Measurements from ENCODE around the gene ARID3A. TPM values are rescaled to one million over a fixed set of nuclear protein-coding genes. Genes with fewer than 3 reads are reported as not detected.

ARID3A gene
- total and polyA plus RNA-seq, 2 of the 13 experiments (the other 11 are each of a cell fraction or from before 2014, with no cell fraction given): 71.3 to 77.9 TPM

GRCh38 chr19:980133-980998 lies 54.5 kb downstream of the ARID3A start (continued):
- TF ChIP-seq NFYC (CRISPR knock-in tag; IDR thresholded peaks at IDR 0.05) (peak; percentile 37; the same call in 1 of the 2 replicates), ZMAT3 (CRISPR knock-in tag; conservative IDR thresholded peaks at IDR 0.05) (0 out of 2 replicates have a peak, but pooled peaks have one; percentile 47), ZBTB40 (IDR thresholded peaks at IDR 0.05) (no peak), ZBTB40 (CRISPR knock-in tag; IDR thresholded peaks at IDR 0.05) (peak; percentile 70), PHF21A (CRISPR knock-in tag; IDR thresholded peaks at IDR 0.05) (peak; percentile 83), ZNF263 (CRISPR knock-in tag; IDR thresholded peaks at IDR 0.05) (peak; percentile 82), RBFOX2 (IDR thresholded peaks at IDR 0.05; ENCODE audit: low read depth, low read length) (peak; percentile 57), MEF2D (CRISPR knock-in tag; IDR thresholded peaks at IDR 0.05) (peak; percentile 30; the same call in 1 of the 2 replicates), ONECUT2 (CRISPR knock-in tag; IDR thresholded peaks at IDR 0.05) (peak; percentile 9; the same call in 1 of the 2 replicates), SP1 (IDR thresholded peaks at IDR 0.05) (no peak), SP1 (CRISPR knock-in tag; IDR thresholded peaks at IDR 0.05) (peak; percentile 72), ARID2 (CRISPR knock-in tag; IDR thresholded peaks at IDR 0.05; ENCODE audit: borderline replicate concordance) (peak; percentile 29; the same call in 1 of the 2 replicates), TFE3 (CRISPR knock-in tag; IDR thresholded peaks at IDR 0.05) (peak; percentile 59), SP4 (CRISPR knock-in tag; IDR thresholded peaks at IDR 0.05) (peak; percentile 87), RARG (CRISPR knock-in tag; IDR thresholded peaks at IDR 0.05; ENCODE audit: low read depth) (no peak), ATF7-NPFF (CRISPR knock-in tag; IDR thresholded peaks at IDR 0.05; ENCODE audit: low read depth) (0 out of 2 replicates have a peak, but pooled peaks have one; percentile 38)
- TF ChIP-seq, protein P1, sequence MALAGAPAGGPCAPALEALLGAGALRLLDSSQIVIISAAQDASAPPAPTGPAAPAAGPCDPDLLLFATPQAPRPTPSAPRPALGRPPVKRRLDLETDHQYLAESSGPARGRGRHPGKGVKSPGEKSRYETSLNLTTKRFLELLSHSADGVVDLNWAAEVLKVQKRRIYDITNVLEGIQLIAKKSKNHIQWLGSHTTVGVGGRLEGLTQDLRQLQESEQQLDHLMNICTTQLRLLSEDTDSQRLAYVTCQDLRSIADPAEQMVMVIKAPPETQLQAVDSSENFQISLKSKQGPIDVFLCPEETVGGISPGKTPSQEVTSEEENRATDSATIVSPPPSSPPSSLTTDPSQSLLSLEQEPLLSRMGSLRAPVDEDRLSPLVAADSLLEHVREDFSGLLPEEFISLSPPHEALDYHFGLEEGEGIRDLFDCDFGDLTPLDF (CRISPR knock-in tag; IDR thresholded peaks at IDR 0.05): peak; percentile 49; the same call in 1 of the 2 replicates
- TF ChIP-seq, protein P2, sequence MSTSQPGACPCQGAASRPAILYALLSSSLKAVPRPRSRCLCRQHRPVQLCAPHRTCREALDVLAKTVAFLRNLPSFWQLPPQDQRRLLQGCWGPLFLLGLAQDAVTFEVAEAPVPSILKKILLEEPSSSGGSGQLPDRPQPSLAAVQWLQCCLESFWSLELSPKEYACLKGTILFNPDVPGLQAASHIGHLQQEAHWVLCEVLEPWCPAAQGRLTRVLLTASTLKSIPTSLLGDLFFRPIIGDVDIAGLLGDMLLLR (CRISPR knock-in tag; IDR thresholded peaks at IDR 0.05): 0 out of 2 replicates have a peak, but pooled peaks have one; percentile 57

Measured in HepG2 (cell line).